ENCODE data around the gene TRIM24. TPM values are rescaled to one million over a fixed set of nuclear protein-coding genes. Genes with fewer than 3 reads are reported as not detected.

TRIM24 gene
- total and polyA plus RNA-seq, 4 donors, result 7.5 to 19.7 (median 11.2) TPM

GRCh38 chr7:138570715-138571114, 110.7 kb downstream of the TRIM24 start:
- DNase-seq (ENCODE audit: low spot score), result no peak
- no peak overlapping the region for H3K9ac ChIP-seq (ENCODE audit: low read depth in 1 of 2, low read length in 2 of 2)
- no peak overlapping the region for H3K27ac ChIP-seq (ENCODE audit: low read depth in 1 of 2, low read length in 2 of 2)
- H3K4me1 ChIP-seq (ENCODE audit: control insufficient read depth in 4 of 4, insufficient read depth in 4 of 4, low read length in 3 of 4), result peaks cover 3 to 13% (median 4%) of the 10 kb centered on the region in 4 donors
- peaks cover 0 to 2% (median 0%) of the 10 kb centered on the region in 4 donors for H3K9me3 ChIP-seq (ENCODE audit: control insufficient read depth in 4 of 4, low read length in 3 of 4)
- WGBS, result 98% methylated on average over 4 of the region's 4 CpGs
- TF ChIP-seq GABPA (IDR thresholded peaks at IDR 0.05 in 1 of 2, conservative IDR thresholded peaks at IDR 0.05 in 1 of 2) (no peak), REST (IDR thresholded peaks at IDR 0.05) (no peak), FOXA1 (IDR thresholded peaks at IDR 0.05) (no peak), JUND (IDR thresholded peaks at IDR 0.05) (no peak), RXRA (IDR thresholded peaks at IDR 0.05) (no peak)
- no peak overlapping the region for H3K4me3 ChIP-seq (ENCODE audit: low read depth in 1 of 3, low read length in 3 of 3)
- H3K36me3 ChIP-seq (ENCODE audit: control insufficient read depth in 4 of 4, insufficient read depth in 3 of 4, low read depth in 1 of 4, low read length in 3 of 4), result peaks cover 2 to 36% (median 33%) of the 10 kb centered on the region in 4 donors
- no peaks in the 10 kb centered on the region for H3K27me3 ChIP-seq (ENCODE audit: control insufficient read depth in 4 of 4, insufficient read depth in 4 of 4, low read length in 3 of 4)

- Histone ChIP-seq H3K9ac (ENCODE audit: low read depth in 1 of 2, low read length in 2 of 2) (no peak overlapping the region), H3K4me1 (ENCODE audit: control insufficient read depth in 4 of 4, insufficient read depth in 4 of 4, low read length in 3 of 4) (no peaks in the 10 kb centered on the region), H3K27ac (ENCODE audit: low read depth in 1 of 2, low read length in 2 of 2) (no peak overlapping the region), H3K27me3 (ENCODE audit: control insufficient read depth in 4 of 4, insufficient read depth in 4 of 4, low read length in 3 of 4) (no peaks in the 10 kb centered on the region), H3K9me3 (ENCODE audit: control insufficient read depth in 4 of 4, low read length in 3 of 4) (no peaks in the 10 kb centered on the region), H3K36me3 (ENCODE audit: control insufficient read depth in 4 of 4, insufficient read depth in 3 of 4, low read depth in 1 of 4, low read length in 3 of 4) (peaks cover 3 to 56% (median 42%) of the 10 kb centered on the region in 4 donors), H3K4me3 (ENCODE audit: low read depth in 1 of 3, low read length in 3 of 3) (no peak overlapping the region)
- TF ChIP-seq ZBTB33 (IDR thresholded peaks at IDR 0.05) (no peak), SP1 (IDR thresholded peaks at IDR 0.05) (no peak), EGR1 (IDR thresholded peaks at IDR 0.05; ENCODE audit: low read depth in 2 of 2) (no peak), FOXA1 (IDR thresholded peaks at IDR 0.05) (no peak), TAF1 (conservative IDR thresholded peaks at IDR 0.05) (no peak), REST (IDR thresholded peaks at IDR 0.05) (no peak), HNF4A (conservative IDR thresholded peaks at IDR 0.05) (no peak)
- WGBS, result 91% methylated on average over 4 of the region's 4 CpGs
- DNase-seq (ENCODE audit: low spot score), result no peak
These were observed 113.7 kb downstream of the TRIM24 start for GRCh38 chr7:138573741-138574140.

Data from liver (tissue), 9 donors.